ENCODE data around the gene TMEM191C.
"Not testable (repeated sequence)": the region's sequence is repeated elsewhere in the genome, so short reads cannot be mapped to it uniquely, and the experiment has no call there.

TMEM191C gene

GRCh38 chr22:21484039-21484438, 16.9 kb downstream of the TMEM191C start:
- H3K4me3 ChIP-seq (ENCODE audit: control insufficient read depth, low read depth, low read length); DNase-seq (ENCODE audit: low read depth): not testable (repeated sequence)

- DNase-seq (ENCODE audit: low read depth); H3K4me3 ChIP-seq (ENCODE audit: control insufficient read depth, low read depth, low read length): not testable (repeated sequence)
These were observed 20.5 kb downstream of the TMEM191C start for GRCh38 chr22:21487723-21488122.

- not testable (repeated sequence) for DNase-seq (ENCODE audit: low read depth); H3K4me3 ChIP-seq (ENCODE audit: control insufficient read depth, low read depth, low read length)
These were observed 22.0 kb downstream of the TMEM191C start for GRCh38 chr22:21489149-21489680.

- not testable (repeated sequence) for H3K4me3 ChIP-seq (ENCODE audit: control insufficient read depth, low read depth, low read length); DNase-seq (ENCODE audit: low read depth)
These were observed 23.4 kb downstream of the TMEM191C start for GRCh38 chr22:21490556-21490955.

- not testable (repeated sequence) for H3K4me3 ChIP-seq (ENCODE audit: control insufficient read depth, low read depth, low read length); DNase-seq (ENCODE audit: low read depth)
These were observed 25.1 kb downstream of the TMEM191C start for GRCh38 chr22:21492271-21492670.

GRCh38 chr22:21493789-21494782, 26.9 kb downstream of the TMEM191C start:
- DNase-seq (ENCODE audit: low read depth); H3K4me3 ChIP-seq (ENCODE audit: control insufficient read depth, low read depth, low read length): not testable (repeated sequence)

GRCh38 chr22:21497984-21498383, 30.8 kb downstream of the TMEM191C start:
- not testable (repeated sequence) for H3K4me3 ChIP-seq (ENCODE audit: control insufficient read depth, low read depth, low read length); DNase-seq (ENCODE audit: low read depth)

GRCh38 chr22:21498489-21498888, 31.3 kb downstream of the TMEM191C start:
- DNase-seq (ENCODE audit: low read depth): not testable (repeated sequence)

GRCh38 chr22:21499623-21500506, 32.7 kb downstream of the TMEM191C start:
- not testable (repeated sequence) for H3K4me3 ChIP-seq (ENCODE audit: control insufficient read depth, low read depth, low read length); DNase-seq (ENCODE audit: low read depth)

More at GRCh38 chr22:21498489-21498888, 31.3 kb downstream of the TMEM191C start:
- H3K4me3 ChIP-seq (ENCODE audit: control insufficient read depth, low read depth, low read length): not testable (repeated sequence)

GRCh38 chr22:21510397-21510796, 43.2 kb downstream of the TMEM191C start:
- not testable (repeated sequence) for H3K4me3 ChIP-seq (ENCODE audit: control insufficient read depth, low read depth, low read length); DNase-seq (ENCODE audit: low read depth)

- H3K4me3 ChIP-seq (ENCODE audit: control insufficient read depth, low read depth, low read length); DNase-seq (ENCODE audit: low read depth): not testable (repeated sequence)
These were observed 44.8 kb downstream of the TMEM191C start for GRCh38 chr22:21512022-21512421.

- not testable (repeated sequence) for DNase-seq (ENCODE audit: low read depth); H3K4me3 ChIP-seq (ENCODE audit: control insufficient read depth, low read depth, low read length)
These were observed 46.9 kb downstream of the TMEM191C start for GRCh38 chr22:21514117-21514516.

- not testable (repeated sequence) for DNase-seq (ENCODE audit: low read depth)
These were observed 48.0 kb downstream of the TMEM191C start for GRCh38 chr22:21515234-21515633.

GRCh38 chr22:21516522-21516921, 49.3 kb downstream of the TMEM191C start:
- not testable (repeated sequence) for DNase-seq (ENCODE audit: low read depth); H3K4me3 ChIP-seq (ENCODE audit: control insufficient read depth, low read depth, low read length)

More at GRCh38 chr22:21515234-21515633, 48.0 kb downstream of the TMEM191C start:
- not testable (repeated sequence) for H3K4me3 ChIP-seq (ENCODE audit: control insufficient read depth, low read depth, low read length)

- H3K4me3 ChIP-seq (ENCODE audit: control insufficient read depth, low read depth, low read length); DNase-seq (ENCODE audit: low read depth): not testable (repeated sequence)
These were observed 50.0 kb downstream of the TMEM191C start for GRCh38 chr22:21516970-21517764.

Data from fibroblast of mammary gland (primary cell).